ENCODE data around the gene GLT8D1. TPM values are rescaled to one million over a fixed set of nuclear protein-coding genes. Genes with fewer than 3 reads are reported as not detected.

The GLT8D1 gene
- total RNA-seq, 5 donors from 2014 or later (not counting 1 experiment from before 2014, with no cell fraction given), result 21.0 to 47.0 (median 39.1) TPM

Other genes starting within 250 kb of the GLT8D1 start
- gene STAB1, start 210.5 kb downstream of the GLT8D1 start, total RNA-seq, result 1 to 10 TPM in 4 of 5 donors, under 1 TPM in 1; 0.38 to 2.2 (median 1.7) TPM
- 10 to 100 TPM in 2 of 5 donors, 1 to 10 TPM in 3; 1.9 to 10.9 (median 7.4) TPM for gene NT5DC2, start 171.9 kb downstream of the GLT8D1 start, total RNA-seq
- gene UQCC5, start 169.2 kb downstream of the GLT8D1 start, total RNA-seq, result 10 to 100 TPM in 2 of 5 donors, 1 to 10 TPM in 3; 2.5 to 14.8 (median 9.8) TPM
- 10 to 100 TPM; 57.4 to 73.3 (median 63.3) TPM for gene PBRM1, start 19.9 kb downstream of the GLT8D1 start, total RNA-seq
- gene GNL3, start 19.8 kb downstream of the GLT8D1 start, total RNA-seq, result 100 to 1,000 TPM in 2 of 5 donors, 10 to 100 TPM in 3; 77.1 to 110 (median 86.6) TPM
- gene SPCS1, start 315 bp upstream of the GLT8D1 start, total RNA-seq, result 10 to 100 TPM; 61.8 to 85.8 (median 81.3) TPM
- gene NEK4, start 65.1 kb upstream of the GLT8D1 start, total RNA-seq, result 10 to 100 TPM; 14.1 to 23.9 (median 22.2) TPM
- under 1 TPM in 2 of 5 donors, not detected in 3; 0.49 to 0.85 TPM for gene ITIH1, start 71.8 kb upstream of the GLT8D1 start, total RNA-seq
- gene ITIH3, start 89.0 kb upstream of the GLT8D1 start, total RNA-seq, result under 1 TPM in 3 of 5 donors, not detected in 2; 0.23 to 0.88 (median 0.76) TPM
- 10 to 100 TPM; 37.2 to 63.3 (median 41.0) TPM for gene ITIH4, start 124.9 kb upstream of the GLT8D1 start, total RNA-seq
- gene MUSTN1, start 129.2 kb upstream of the GLT8D1 start, total RNA-seq, result 10 to 100 TPM in 1 of 5 donors, 1 to 10 TPM in 4; 1.6 to 10.2 (median 4.1) TPM
- gene STIMATE, start 191.8 kb upstream of the GLT8D1 start, total RNA-seq, result 10 to 100 TPM; 37.3 to 61.8 (median 52.9) TPM